Myocyte (in vitro differentiated cells): ENCODE measurements around the gene THRA. TPM values are rescaled to one million over a fixed set of nuclear protein-coding genes. Genes with fewer than 3 reads are reported as not detected.

Experiments
- DNase-seq: peaks from one replicate; pipeline ENCODE4 v3.0.0-alpha.2; 2012; ENCODE audit warnings: low read depth
- polyA plus RNA-seq: library from polyadenylated mRNA; unstranded; fragments of >200 nt; gene quantifications from one replicate; pipeline ENCODE4 v1.2.1, GENCODE V29; 2012; ENCODE audit warnings: missing spikeins
- total RNA-seq: library from RNA; depleted of rRNA; stranded (reverse); fragments of >200 nt; gene quantifications from 2 replicates; pipeline ENCODE4 v1.2.3, GENCODE V29; 2014

THRA gene
- 52.5 and 61.1 TPM in 2 replicates for total RNA-seq
- 38.9 TPM for polyA plus RNA-seq

DNA sequence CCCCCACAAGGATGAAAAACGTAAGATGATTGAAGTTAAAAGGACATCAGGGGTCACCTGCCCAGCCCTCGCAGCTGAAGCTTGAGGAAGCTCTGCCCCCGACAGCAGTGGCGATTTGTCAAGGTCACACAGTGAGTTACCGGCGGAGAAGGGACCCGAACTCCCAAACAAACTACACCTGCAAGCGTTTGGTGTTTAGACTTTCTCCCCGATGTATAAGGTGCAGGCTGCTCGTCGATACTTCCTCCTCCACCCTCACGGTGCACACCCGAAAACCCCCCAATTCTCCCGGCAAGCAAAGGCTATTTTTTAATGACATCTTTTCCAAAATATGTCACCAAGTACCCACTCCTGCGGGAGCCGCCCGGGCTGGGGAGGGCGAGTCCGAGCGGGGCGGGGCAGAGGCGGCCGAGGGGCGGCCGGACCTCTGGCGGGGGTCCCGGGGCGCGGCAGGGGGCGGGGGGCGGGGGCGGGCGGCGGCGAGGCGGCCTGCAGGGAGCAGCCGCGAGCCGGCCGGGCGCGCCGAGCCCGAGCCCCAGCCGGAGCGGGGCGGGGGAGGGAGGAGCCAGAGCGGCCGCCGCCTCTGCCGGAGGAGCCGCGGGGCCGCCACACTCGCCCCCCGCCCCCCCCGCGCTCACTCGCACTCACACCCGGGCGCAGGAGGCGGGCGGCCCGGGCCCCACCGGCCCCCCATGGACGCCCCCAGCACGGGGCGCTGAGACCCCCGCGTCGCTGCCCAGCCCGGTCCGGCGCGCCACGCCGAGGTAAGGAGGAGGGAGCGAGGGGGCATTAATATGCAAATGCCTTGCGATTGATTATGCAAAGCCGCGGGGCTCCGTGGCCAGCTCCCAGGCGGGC, at the start of gene THRA:
TSS of gene THRA (plus strand) at position 637 of the 858 bp plus-strand sequence. CDS start 11,524 bp downstream, outside the sequence.
- peak; percentile 62 for DNase-seq

DNA sequence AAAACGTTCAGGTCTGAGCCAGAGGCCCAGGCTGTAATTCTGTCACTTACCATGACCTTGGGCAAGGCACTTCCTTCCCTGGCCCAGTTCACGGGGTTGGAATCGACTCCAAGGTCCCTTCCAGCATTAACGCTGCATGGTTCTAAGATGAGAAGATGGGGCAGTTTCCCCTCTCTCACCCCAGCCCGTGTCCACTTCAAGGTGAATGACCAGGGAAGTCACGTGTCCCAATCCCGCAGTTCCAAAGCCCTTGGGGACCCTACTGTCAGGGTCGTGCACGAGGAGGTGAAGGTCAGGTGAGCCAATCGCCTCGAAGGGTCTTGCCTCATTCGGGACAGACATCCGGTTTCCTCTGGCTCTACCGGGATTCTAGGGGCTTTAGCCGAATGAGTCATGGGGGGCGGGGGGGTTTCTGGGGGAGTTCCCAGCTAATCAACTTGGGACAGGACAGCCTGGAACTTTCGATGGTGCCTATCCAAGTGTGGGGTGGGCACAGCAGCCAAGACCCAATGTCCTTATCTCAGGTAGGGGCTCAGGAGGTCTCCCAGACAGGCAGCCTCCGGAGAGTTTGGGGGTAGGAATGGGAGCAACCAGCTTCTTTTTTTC, 48.3 kb upstream of the THRA start:
- no peak for DNase-seq

GRCh38 chr17:40015005-40015997, 47.5 kb upstream of the THRA start, which contains the start of gene CSF3:
CSF3 (plus strand) TSS chr17:40015440; CDS start chr17:40015475, 35 bp downstream.
- peak; percentile 64 for DNase-seq

GRCh38 chr17:40015998-40016985, 46.5 kb upstream of the THRA start:
- no peak for DNase-seq

- no peak for DNase-seq
Observed at GRCh38 chr17:40017422-40018080, 45.2 kb upstream of the THRA start.

GRCh38 chr17:40018211-40019121, 44.3 kb upstream of the THRA start:
- DNase-seq: peak; percentile 83

GRCh38 chr17:40019140-40019991, 43.4 kb upstream of the THRA start:
- no peak for DNase-seq

DNA sequence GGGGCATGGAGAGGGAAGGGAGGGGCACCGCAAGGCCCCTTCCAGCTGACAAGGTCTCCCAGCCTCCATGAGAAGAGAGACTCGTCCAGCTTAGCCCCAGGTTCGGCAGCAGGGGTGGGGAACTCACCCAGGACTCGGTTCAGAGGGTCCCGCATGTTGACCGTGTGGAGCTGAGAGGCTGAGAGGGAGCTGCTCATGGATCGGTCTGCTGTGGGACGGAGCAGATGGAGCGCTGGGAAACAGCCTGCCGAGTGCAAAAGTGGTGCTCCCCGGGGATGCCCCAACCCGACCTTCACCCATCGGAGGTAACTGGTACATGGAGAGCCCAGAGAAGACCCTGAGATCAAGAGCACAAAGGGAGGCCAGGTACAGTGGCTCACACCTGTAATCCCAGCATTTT, 42.6 kb upstream of the THRA start:
- no peak for DNase-seq

DNA sequence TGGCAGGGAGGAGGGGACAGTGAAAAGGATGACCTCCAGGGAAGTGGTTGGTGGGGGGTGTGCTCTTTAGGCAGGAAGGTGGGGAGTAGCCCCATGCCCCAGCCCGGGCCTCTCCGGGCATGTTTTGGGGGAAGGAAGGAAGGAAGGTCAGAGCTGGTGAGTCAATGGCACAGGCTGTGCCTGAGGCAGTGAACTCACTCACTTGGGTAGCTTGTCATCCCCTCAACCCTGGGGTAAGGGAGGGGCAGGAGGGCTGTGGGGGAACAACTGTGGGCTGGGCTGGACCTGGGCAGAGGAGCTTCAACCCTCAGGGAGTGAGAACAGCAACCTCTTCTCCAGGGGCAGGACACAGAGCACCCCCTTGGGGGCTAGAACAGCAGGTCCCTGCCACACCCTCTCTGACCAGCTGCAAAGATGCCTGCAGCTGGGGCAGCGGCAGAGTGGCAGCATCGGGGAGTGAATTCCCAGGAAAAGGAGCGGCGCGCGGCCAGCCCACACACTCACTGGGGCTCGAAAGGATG, 41.3 kb upstream of the THRA start:
- peak; percentile 61 for DNase-seq

DNA sequence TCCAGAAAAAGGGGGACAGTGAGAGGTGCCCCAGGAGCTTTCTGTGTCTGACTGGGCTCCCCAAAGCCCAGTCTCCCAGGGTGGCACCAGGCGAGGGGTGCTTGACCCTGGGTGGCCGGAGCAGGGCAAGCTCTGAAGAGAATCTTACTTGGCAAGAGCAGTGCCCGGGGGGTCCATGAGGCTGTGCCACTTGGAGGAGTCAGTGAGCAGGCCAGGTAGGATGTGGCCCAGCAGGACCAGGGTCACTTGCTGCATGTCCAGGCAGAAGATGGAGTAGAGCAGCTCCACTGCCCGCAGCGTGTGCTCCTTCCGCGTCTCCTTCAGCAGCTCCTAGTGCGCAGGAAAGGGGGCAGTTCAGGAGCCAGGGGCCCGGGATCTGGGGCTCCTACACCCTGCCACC, 40.3 kb upstream of the THRA start:
- no peak for DNase-seq

GRCh38 chr17:40022961-40023541, 39.7 kb upstream of the THRA start:
- no peak for DNase-seq

- DNase-seq: no peak
Observed at GRCh38 chr17:40023590-40024292, 39.0 kb upstream of the THRA start.

DNA sequence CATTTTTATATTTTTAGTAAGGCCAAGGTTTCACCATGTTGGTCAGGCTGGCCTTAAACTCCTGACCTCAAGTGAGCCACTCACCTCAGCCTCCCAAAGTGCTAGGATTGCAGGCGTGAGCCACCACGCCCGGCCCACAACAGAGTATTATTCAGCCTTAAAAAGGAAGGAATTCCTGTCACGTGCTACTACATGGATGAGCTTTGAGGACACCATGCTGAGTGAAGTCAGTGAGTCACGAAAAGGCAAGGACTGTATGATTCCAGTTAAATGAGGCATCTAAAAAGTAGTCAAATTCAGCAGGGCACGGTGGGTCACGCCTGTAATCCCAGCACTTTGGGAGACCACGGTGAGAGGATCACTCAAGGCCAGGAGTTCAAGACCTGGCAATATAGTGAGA, 37.9 kb upstream of the THRA start:
- DNase-seq: no peak

GRCh38 chr17:40025559-40025958, 37.2 kb upstream of the THRA start:
- DNase-seq: no peak

- no peak for DNase-seq
Observed at GRCh38 chr17:40025991-40026815, 36.6 kb upstream of the THRA start.
